Measurements from ENCODE around the gene MAPK8IP1.

Gene MAPK8IP1

GRCh38 chr11:45860348-45860747 lies 25.1 kb upstream of the MAPK8IP1 start:
- DNase-seq = no peak

GRCh38 chr11:45860764-45861510 lies 24.5 kb upstream of the MAPK8IP1 start:
- no peak for DNase-seq

- DNase-seq = no peak
Observed at GRCh38 chr11:45864041-45864440, 21.4 kb upstream of the MAPK8IP1 start.

- no peak for DNase-seq
Observed at GRCh38 chr11:45869551-45869950, 15.9 kb upstream of the MAPK8IP1 start.

GRCh38 chr11:45870706-45871105 lies 14.7 kb upstream of the MAPK8IP1 start:
- DNase-seq = no peak

- DNase-seq = no peak
Observed at GRCh38 chr11:45871638-45872037, 13.8 kb upstream of the MAPK8IP1 start.

GRCh38 chr11:45872651-45873356 lies 12.6 kb upstream of the MAPK8IP1 start:
- peak in 2 of 4 experiments; percentile 4 to 7 for DNase-seq

GRCh38 chr11:45876401-45876800 lies 9.1 kb upstream of the MAPK8IP1 start:
- DNase-seq = no peak

- DNase-seq = no peak
Observed at GRCh38 chr11:45877221-45877620, 8.2 kb upstream of the MAPK8IP1 start.

- no peak for DNase-seq
Observed at GRCh38 chr11:45877845-45878244, 7.6 kb upstream of the MAPK8IP1 start.

- no peak for DNase-seq
Observed at GRCh38 chr11:45879803-45880686, 5.4 kb upstream of the MAPK8IP1 start.

- no peak for DNase-seq
Observed at GRCh38 chr11:45880772-45881570, 4.5 kb upstream of the MAPK8IP1 start.

- DNase-seq = no peak
Observed at GRCh38 chr11:45881708-45882368, 3.6 kb upstream of the MAPK8IP1 start.

GRCh38 chr11:45884596-45885185 lies 760 bp upstream of the MAPK8IP1 start:
- no peak for DNase-seq

GRCh38 chr11:45885921-45886721 lies 670 bp downstream of the MAPK8IP1 start:
- DNase-seq = no peak

GRCh38 chr11:45886816-45887520 lies 1.5 kb downstream of the MAPK8IP1 start:
- DNase-seq = no peak

- no peak for DNase-seq
Observed at GRCh38 chr11:45887587-45887986, 2.1 kb downstream of the MAPK8IP1 start.

- no peak for DNase-seq
Observed at GRCh38 chr11:45889555-45889954, 4.1 kb downstream of the MAPK8IP1 start.

- DNase-seq = no peak
Observed at GRCh38 chr11:45889966-45890365, 4.5 kb downstream of the MAPK8IP1 start.

Measured in activated CD4-positive, CD25-positive, alpha-beta regulatory T cell (primary cell).